ENCODE data around the gene ANKRD11.

DNA sequence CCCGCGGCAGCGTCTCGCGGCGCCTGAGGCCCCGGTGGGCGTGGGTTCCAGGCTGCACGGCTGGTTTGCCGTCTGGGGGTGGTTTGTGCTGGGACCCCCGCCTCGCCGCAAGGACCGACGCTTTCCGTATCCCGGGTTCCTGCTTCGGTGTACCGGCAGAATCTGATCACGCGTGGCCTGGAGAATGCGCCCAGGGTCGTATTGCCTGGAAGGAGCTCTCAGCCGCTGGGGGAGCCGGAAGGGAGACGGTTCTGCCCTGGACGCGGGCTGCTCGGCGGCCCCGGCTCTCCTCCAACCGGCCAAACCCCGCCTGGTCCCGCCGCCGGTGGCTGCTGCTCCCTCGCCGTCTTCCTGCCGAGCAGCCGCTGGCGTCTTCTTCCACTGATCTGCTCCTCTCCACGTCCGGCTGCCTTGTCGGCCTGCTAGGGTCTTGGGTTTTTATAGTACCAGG, 233.1 kb downstream of the ANKRD11 start:
- TF ChIP-seq EZH2 (optimal IDR thresholded peaks at IDR 0.05; ENCODE audit: low read depth, low read length) = no peak
- TF ChIP-seq, protein P1, sequence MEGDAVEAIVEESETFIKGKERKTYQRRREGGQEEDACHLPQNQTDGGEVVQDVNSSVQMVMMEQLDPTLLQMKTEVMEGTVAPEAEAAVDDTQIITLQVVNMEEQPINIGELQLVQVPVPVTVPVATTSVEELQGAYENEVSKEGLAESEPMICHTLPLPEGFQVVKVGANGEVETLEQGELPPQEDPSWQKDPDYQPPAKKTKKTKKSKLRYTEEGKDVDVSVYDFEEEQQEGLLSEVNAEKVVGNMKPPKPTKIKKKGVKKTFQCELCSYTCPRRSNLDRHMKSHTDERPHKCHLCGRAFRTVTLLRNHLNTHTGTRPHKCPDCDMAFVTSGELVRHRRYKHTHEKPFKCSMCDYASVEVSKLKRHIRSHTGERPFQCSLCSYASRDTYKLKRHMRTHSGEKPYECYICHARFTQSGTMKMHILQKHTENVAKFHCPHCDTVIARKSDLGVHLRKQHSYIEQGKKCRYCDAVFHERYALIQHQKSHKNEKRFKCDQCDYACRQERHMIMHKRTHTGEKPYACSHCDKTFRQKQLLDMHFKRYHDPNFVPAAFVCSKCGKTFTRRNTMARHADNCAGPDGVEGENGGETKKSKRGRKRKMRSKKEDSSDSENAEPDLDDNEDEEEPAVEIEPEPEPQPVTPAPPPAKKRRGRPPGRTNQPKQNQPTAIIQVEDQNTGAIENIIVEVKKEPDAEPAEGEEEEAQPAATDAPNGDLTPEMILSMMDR (IDR thresholded peaks at IDR 0.05; ENCODE audit: low read length) = no peak

All from MM.1S (cell line).